Activated T-helper 9 cell treated with anti-CD3 and anti-CD28 coated beads, Interleukin-2, amount 50 U/mL, for 16 hours (primary cell): ENCODE data around the gene TMEM87A.
"Not testable (repeated sequence)": the region's sequence is repeated elsewhere in the genome, so short reads cannot be mapped to it uniquely, and the experiment has no call there.

Source experiments
- DNase-seq: peaks from one replicate; pipeline ENCODE4 v3.0.0-alpha.2; 2020; ENCODE audit warnings: low read depth

Gene TMEM87A

GRCh38 chr15:42270996-42271395 lies 2.2 kb downstream of the TMEM87A start:
- no peak for DNase-seq

GRCh38 chr15:42270551-42270950 lies 2.7 kb downstream of the TMEM87A start:
- no peak for DNase-seq

- no peak for DNase-seq
Observed at GRCh38 chr15:42267286-42267685, 5.9 kb downstream of the TMEM87A start.

- no peak for DNase-seq
Observed at GRCh38 chr15:42264795-42265194, 8.4 kb downstream of the TMEM87A start.

- DNase-seq: no peak
Observed at GRCh38 chr15:42253300-42253699, 19.9 kb downstream of the TMEM87A start.

- DNase-seq: no peak
Observed at GRCh38 chr15:42240823-42241222, 32.4 kb downstream of the TMEM87A start.

- DNase-seq: no peak
Observed at GRCh38 chr15:42239528-42240182, 33.6 kb downstream of the TMEM87A start.

- DNase-seq: no peak
Observed at GRCh38 chr15:42233107-42233506, 40.1 kb downstream of the TMEM87A start.

- DNase-seq: no peak
Observed at GRCh38 chr15:42232606-42233005, 40.6 kb downstream of the TMEM87A start.

- no peak for DNase-seq
Observed at GRCh38 chr15:42231088-42231487, 42.1 kb downstream of the TMEM87A start.

GRCh38 chr15:42228981-42229380 lies 44.3 kb downstream of the TMEM87A start:
- not testable (repeated sequence) for DNase-seq

- DNase-seq: no peak
Observed at GRCh38 chr15:42228036-42228435, 45.2 kb downstream of the TMEM87A start.

GRCh38 chr15:42226648-42227047 lies 46.6 kb downstream of the TMEM87A start:
- no peak for DNase-seq

- no peak for DNase-seq
Observed at GRCh38 chr15:42220216-42220615, 53.0 kb downstream of the TMEM87A start.

- DNase-seq: no peak
Observed at GRCh38 chr15:42218953-42219592, 54.2 kb downstream of the TMEM87A start.

- DNase-seq: no peak
Observed at GRCh38 chr15:42217568-42217967, 55.7 kb downstream of the TMEM87A start.

GRCh38 chr15:42215913-42216829 lies 57.1 kb downstream of the TMEM87A start:
- DNase-seq: no peak

GRCh38 chr15:42214600-42214999 lies 58.6 kb downstream of the TMEM87A start:
- no peak for DNase-seq

GRCh38 chr15:42213511-42213910 lies 59.7 kb downstream of the TMEM87A start:
- DNase-seq: no peak

- DNase-seq: no peak
Observed at GRCh38 chr15:42210696-42211095, 62.5 kb downstream of the TMEM87A start.

- peak; percentile 74 for DNase-seq
Observed at GRCh38 chr15:42207674-42208579, 65.3 kb downstream of the TMEM87A start, which contains the start of gene VPS39. Gene VPS39 (minus strand): TSS chr15:42208304. CDS start chr15:42208153, 151 bp downstream.

GRCh38 chr15:42206406-42206805 lies 66.8 kb downstream of the TMEM87A start:
- DNase-seq: no peak
